T-helper 2 cell treated with Interferon-gamma antibody and Interleukin-4, amounts not matched to agents 100 ng/mL and 5 ng/mL, for 36 hours (primary cell): ENCODE data around the gene SART1. TPM values are rescaled to one million over a fixed set of nuclear protein-coding genes. Genes with fewer than 3 reads are reported as not detected.

ENCODE experiments used
- intact Hi-C: fragments of 100-400 bp; cut with micrococcal nuclease; formaldehyde crosslinking; loops from one replicate; pipeline ENCODE4 v1.15.1; 2023
- total RNA-seq: library from RNA; stranded (reverse); gene quantifications from 2 replicates; pipeline ENCODE4 v1.2.3, GENCODE V29; 2022

SART1 gene
- 88.8 and 96.5 TPM in 2 replicates for total RNA-seq

- intact Hi-C loops = loop anchor here (1.0 kb wide), 5 partner anchors 33 to 101 kb away; partner anchors contain the start of genes BANF1, C11orf68, CCDC85B and DRAP1
These were observed at the start of gene SART1 for GRCh38 chr11:65961267-65962140. SART1 (plus strand) TSS chr11:65961734; CDS start chr11:65961781, 47 bp downstream.

- intact Hi-C loops = no loop called here
These were observed 48.7 kb upstream of the SART1 start for GRCh38 chr11:65912845-65913244.

- intact Hi-C loops = no loop called here
These were observed 46.3 kb upstream of the SART1 start for GRCh38 chr11:65915101-65915820.

- intact Hi-C loops = no loop called here
These were observed 45.7 kb upstream of the SART1 start for GRCh38 chr11:65915821-65916251.

GRCh38 chr11:65916391-65916790 is 45.1 kb upstream of the SART1 start:
- intact Hi-C loops = no loop called here

- intact Hi-C loops = no loop called here
These were observed 44.5 kb upstream of the SART1 start for GRCh38 chr11:65917077-65917433.

GRCh38 chr11:65917434-65918210 is 43.9 kb upstream of the SART1 start:
- intact Hi-C loops = no loop called here

- intact Hi-C loops = loop anchor here (1.0 kb wide), 8 partner anchors 10 to 303 kb away; partner anchors contain the start of genes CFL1, FIBP, FOSL1 and PCNX3
These were observed 43.1 kb upstream of the SART1 start, which contains the start of gene C11orf68 for GRCh38 chr11:65918211-65919140. C11orf68 (minus strand) TSS chr11:65919062; CDS start chr11:65919031, 31 bp downstream.

- intact Hi-C loops = loop anchor here (1.0 kb wide), 8 partner anchors 9 to 304 kb away; partner anchors contain the start of genes CFL1, FIBP, FOSL1 and PCNX3
These were observed 42.4 kb upstream of the SART1 start, which contains the start of gene DRAP1 for GRCh38 chr11:65919141-65919572. DRAP1 (plus strand) TSS chr11:65919426; CDS start chr11:65919502, 76 bp downstream.

GRCh38 chr11:65919573-65920371 is 41.8 kb upstream of the SART1 start:
- intact Hi-C loops = loop anchor here (1.0 kb wide), 8 partner anchors 9 to 304 kb away; partner anchors contain the start of genes CFL1, FIBP, FOSL1 and PCNX3

GRCh38 chr11:65920372-65920802 is 41.1 kb upstream of the SART1 start:
- intact Hi-C loops = no loop called here

- intact Hi-C loops = no loop called here
These were observed 40.4 kb upstream of the SART1 start for GRCh38 chr11:65921033-65921555.

GRCh38 chr11:65921876-65922275 is 39.7 kb upstream of the SART1 start:
- intact Hi-C loops = no loop called here

- intact Hi-C loops = no loop called here
These were observed 39.0 kb upstream of the SART1 start for GRCh38 chr11:65922565-65922964.

GRCh38 chr11:65925397-65925796 is 36.1 kb upstream of the SART1 start:
- intact Hi-C loops = no loop called here

- intact Hi-C loops = loop anchor here (1.0 kb wide), 3 partner anchors 9 to 33 kb away; partner anchors contain the start of genes C11orf68, DRAP1 and SART1
These were observed 33.6 kb upstream of the SART1 start for GRCh38 chr11:65927904-65928397.

- intact Hi-C loops = loop anchor here (1.0 kb wide), 3 partner anchors 9 to 33 kb away; partner anchors contain the start of genes C11orf68, DRAP1 and SART1
These were observed 32.9 kb upstream of the SART1 start for GRCh38 chr11:65928667-65929066.
